ENCODE data around the gene INS. TPM values are rescaled to one million over a fixed set of nuclear protein-coding genes. Genes with fewer than 3 reads are reported as not detected.

Gene INS
- total and polyA plus RNA-seq, 2 of the 13 experiments (the other 11 are each of a cell fraction or from before 2014, with no cell fraction given): not detected

- TF ChIP-seq ZFP90 (CRISPR knock-in tag; IDR thresholded peaks at IDR 0.05; ENCODE audit: borderline replicate concordance) (no peak), NR2F1 (CRISPR knock-in tag; IDR thresholded peaks at IDR 0.05) (no peak), ZNF614 (CRISPR knock-in tag; IDR thresholded peaks at IDR 0.05; ENCODE audit: borderline replicate concordance) (no peak; the same call in 1 of the 2 replicates), NFKB2 (CRISPR knock-in tag; IDR thresholded peaks at IDR 0.05; ENCODE audit: borderline replicate concordance) (no peak), ONECUT2 (CRISPR knock-in tag; IDR thresholded peaks at IDR 0.05) (no peak), AKAP8 (CRISPR knock-in tag; IDR thresholded peaks at IDR 0.05) (no peak), SP4 (CRISPR knock-in tag; IDR thresholded peaks at IDR 0.05) (0 out of 2 replicates have a peak, but pooled peaks have one; percentile 26), MTERF4 (CRISPR knock-in tag; IDR thresholded peaks at IDR 0.05) (no peak), ZNF207 (IDR thresholded peaks at IDR 0.05; ENCODE audit: borderline replicate concordance) (no peak), ZNF296 (CRISPR knock-in tag; conservative IDR thresholded peaks at IDR 0.05) (no peak), TEF (CRISPR knock-in tag; IDR thresholded peaks at IDR 0.05) (no peak), NFYC (CRISPR knock-in tag; IDR thresholded peaks at IDR 0.05) (no peak), ZNF367 (CRISPR knock-in tag; IDR thresholded peaks at IDR 0.05; ENCODE audit: borderline replicate concordance) (no peak), SMC3 (IDR thresholded peaks at IDR 0.05; ENCODE audit: low read length) (no peak), CSRNP1 (CRISPR knock-in tag; IDR thresholded peaks at IDR 0.05) (no peak), SMARCE1 (IDR thresholded peaks at IDR 0.05; ENCODE audit: borderline replicate concordance) (no peak), KIAA2018 (CRISPR knock-in tag; IDR thresholded peaks at IDR 0.05; ENCODE audit: borderline replicate concordance) (no peak)
Observed at GRCh38 chr11:2203440-2204259, 42.6 kb upstream of the INS start (continued).

All from HepG2 (cell line).